GM21737 (cell line): ENCODE results near the gene TXNDC9.
"Not testable (repeated sequence)": the region's sequence is repeated elsewhere in the genome, so short reads cannot be mapped to it uniquely, and the experiment has no call there.

ENCODE experiments used
- ATAC-seq: cut with Tn5 transposase; IDR thresholded peaks from one replicate; pipeline ENCODE4 v1.9.1; 2021; ENCODE audit warnings: mild to moderate bottlenecking, moderate library complexity; ENCODE audit not compliant: unreplicated experiment

Gene TXNDC9

GRCh38 chr2:99335911-99336803, at the start of gene TXNDC9:
Gene TXNDC9, minus strand, starts transcription at chr2:99336333. Its CDS starts 3,123 bp downstream, at chr2:99333210.
- ATAC-seq: peak; percentile 73

- no peak for ATAC-seq
Observed at GRCh38 chr2:99382143-99382542, 46.0 kb upstream of the TXNDC9 start.

GRCh38 chr2:99380376-99381010, 44.4 kb upstream of the TXNDC9 start:
- no peak for ATAC-seq

GRCh38 chr2:99377879-99378278, 41.7 kb upstream of the TXNDC9 start:
- no peak for ATAC-seq

GRCh38 chr2:99376254-99376864, 40.2 kb upstream of the TXNDC9 start:
- ATAC-seq: no peak

- no peak for ATAC-seq
Observed at GRCh38 chr2:99374747-99375146, 38.6 kb upstream of the TXNDC9 start.

GRCh38 chr2:99373144-99373543, 37.0 kb upstream of the TXNDC9 start:
- no peak for ATAC-seq

GRCh38 chr2:99368854-99369253, 32.7 kb upstream of the TXNDC9 start:
- not testable (repeated sequence) for ATAC-seq

GRCh38 chr2:99365661-99366060, 29.5 kb upstream of the TXNDC9 start:
- ATAC-seq: no peak

- ATAC-seq: no peak
Observed at GRCh38 chr2:99356853-99357252, 20.7 kb upstream of the TXNDC9 start.

GRCh38 chr2:99354825-99355224, 18.7 kb upstream of the TXNDC9 start:
- not testable (repeated sequence) for ATAC-seq

- no peak for ATAC-seq
Observed at GRCh38 chr2:99354070-99354469, 17.9 kb upstream of the TXNDC9 start.

- no peak for ATAC-seq
Observed at GRCh38 chr2:99350194-99350593, 14.1 kb upstream of the TXNDC9 start.

- no peak for ATAC-seq
Observed at GRCh38 chr2:99348173-99348572, 12.0 kb upstream of the TXNDC9 start.

GRCh38 chr2:99346218-99346617, 10.1 kb upstream of the TXNDC9 start:
- ATAC-seq: no peak

GRCh38 chr2:99345446-99345845, 9.3 kb upstream of the TXNDC9 start:
- ATAC-seq: not testable (repeated sequence)

- ATAC-seq: no peak
Observed at GRCh38 chr2:99342536-99342935, 6.4 kb upstream of the TXNDC9 start.

- ATAC-seq: no peak
Observed at GRCh38 chr2:99340669-99341236, 4.6 kb upstream of the TXNDC9 start.

- ATAC-seq: no peak
Observed at GRCh38 chr2:99338029-99338585, 2.0 kb upstream of the TXNDC9 start.

GRCh38 chr2:99337113-99338028, 1.2 kb upstream of the TXNDC9 start, which contains the start of gene EIF5B:
Gene EIF5B, plus strand, starts transcription at chr2:99337389. Its CDS starts 166 bp downstream, at chr2:99337555.
- ATAC-seq: peak; percentile 56
